ENCODE results near the gene ROR2. TPM values are rescaled to one million over a fixed set of nuclear protein-coding genes. Genes with fewer than 3 reads are reported as not detected.

ROR2 gene
- total and polyA plus RNA-seq, 8 donors = 3.0 to 21.4 (median 9.8) TPM

GRCh38 chr9:91564081-91564670, 385.9 kb downstream of the ROR2 start:
- no peak for DNase-seq
- H3K4me3 ChIP-seq = no peak overlapping the region

DNA sequence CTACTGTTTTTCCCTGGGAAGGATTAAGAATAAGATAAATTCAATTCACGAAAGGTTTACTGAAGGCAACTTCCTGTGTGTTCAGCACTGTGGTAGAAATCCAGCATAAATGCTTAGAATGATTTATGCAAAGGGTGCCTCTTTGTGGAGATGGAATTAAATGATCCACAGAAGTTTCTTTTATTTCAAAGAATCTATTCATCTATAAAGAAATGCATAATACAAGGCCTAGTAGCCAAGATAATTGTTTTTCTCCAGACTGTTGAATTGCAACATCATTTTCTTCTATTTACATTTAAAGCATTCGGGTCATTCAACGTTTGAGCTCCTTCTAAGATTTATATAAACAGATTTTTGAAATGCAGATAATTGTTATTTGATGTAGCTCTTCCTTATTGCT, 387.6 kb downstream of the ROR2 start:
- intact Hi-C loops (cut with DNase I; ENCODE audit: low total_unique reads) = no loop called here
- DNase-seq = no peak
- Histone ChIP-seq H3K27me3 (no peaks in the 10 kb centered on the region), H3K27ac (no peak overlapping the region), H3K36me3 (no peaks in the 10 kb centered on the region), H3K4me1 (no peaks in the 10 kb centered on the region), H3K9me3 (no peaks in the 10 kb centered on the region), H3K4me3 (no peak overlapping the region)
- TF ChIP-seq POLR2AphosphoS5 (IDR thresholded peaks at IDR 0.05) (no peak), CTCF (IDR thresholded peaks at IDR 0.05) (no peak), EP300 (IDR thresholded peaks at IDR 0.05) (no peak)
- WGBS, 5 donors = 38 to 56% (median 44%) methylated on average over 3 of the region's 3 CpGs

More at GRCh38 chr9:91564081-91564670, 385.9 kb downstream of the ROR2 start:
- TF ChIP-seq POLR2AphosphoS5 (IDR thresholded peaks at IDR 0.05) = no peak
- TF ChIP-seq EP300 (IDR thresholded peaks at IDR 0.05) = no peak
- TF ChIP-seq CTCF (IDR thresholded peaks at IDR 0.05) = no peak
- TF ChIP-seq POLR2A (IDR thresholded peaks at IDR 0.05) = no peak
- H3K9me3 ChIP-seq = no peaks in the 10 kb centered on the region
- WGBS, 5 donors = 54 to 80% (median 75%) methylated on average over 3 of the region's 3 CpGs
- H3K4me1 ChIP-seq = no peaks in the 10 kb centered on the region
- intact Hi-C loops (cut with DNase I; ENCODE audit: low total_unique reads) = no loop called here
- H3K27ac ChIP-seq = no peak overlapping the region
- H3K27me3 ChIP-seq = no peaks in the 10 kb centered on the region
- H3K36me3 ChIP-seq = no peaks in the 10 kb centered on the region

DNA sequence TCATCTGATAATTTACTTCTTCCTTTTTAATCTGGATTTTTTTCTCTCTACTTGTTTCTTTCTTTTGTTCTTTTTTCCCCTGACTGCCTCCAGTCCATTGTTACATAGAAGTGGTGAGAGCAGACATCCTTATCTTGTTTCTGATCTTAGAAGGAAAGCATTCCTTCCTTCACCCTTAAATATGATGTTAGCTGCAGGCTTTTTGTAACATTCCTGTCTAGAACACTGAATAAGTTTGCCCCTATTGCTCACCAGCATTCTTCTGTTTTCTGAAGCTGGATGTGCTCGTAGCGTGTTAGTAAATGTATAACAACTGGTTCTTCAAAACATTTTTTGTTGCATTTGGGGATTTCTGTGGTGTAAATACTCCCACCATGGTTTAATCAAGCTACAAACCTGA, 389.7 kb downstream of the ROR2 start:
- 81 to 91% (median 87%) methylated on average over 2 of the region's 2 CpGs for WGBS, 5 donors
- intact Hi-C loops (cut with DNase I; ENCODE audit: low total_unique reads) = no loop called here

DNA sequence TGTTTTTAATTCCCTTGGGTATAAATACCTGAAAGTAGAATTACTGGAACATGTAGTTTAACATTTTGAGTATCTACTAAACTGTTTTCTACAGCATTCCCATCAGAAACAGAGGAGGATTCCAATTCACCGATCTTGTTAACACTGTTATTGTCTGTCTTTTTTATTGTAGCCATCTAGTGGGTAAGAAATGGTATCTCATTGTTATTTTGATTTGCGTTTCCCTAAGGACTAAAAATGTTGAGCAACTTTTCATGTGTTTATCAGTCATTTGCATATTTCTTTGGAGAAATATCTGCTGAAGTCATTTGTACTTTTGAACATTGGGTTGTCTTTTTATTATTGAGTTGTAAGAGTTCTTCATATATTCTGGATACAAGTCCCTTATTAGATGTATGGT, 391.1 kb downstream of the ROR2 start:
- TF ChIP-seq POLR2AphosphoS5 (IDR thresholded peaks at IDR 0.05) (no peak), EP300 (IDR thresholded peaks at IDR 0.05) (no peak)
- no peaks in the 10 kb centered on the region for H3K36me3 ChIP-seq
- no peak overlapping the region for H3K27ac ChIP-seq
- no peaks in the 10 kb centered on the region for H3K9me3 ChIP-seq
- no peak overlapping the region for H3K4me3 ChIP-seq
- no peaks in the 10 kb centered on the region for H3K27me3 ChIP-seq
- 72 to 83% (median 75%) methylated on average over 2 of the region's 2 CpGs for WGBS, 5 donors
- intact Hi-C loops (cut with DNase I; ENCODE audit: low total_unique reads) = no loop called here
- no peaks in the 10 kb centered on the region for H3K4me1 ChIP-seq
- no peak for DNase-seq

More for the DNA sequence above, 389.7 kb downstream of the ROR2 start:
- H3K36me3 ChIP-seq = no peaks in the 10 kb centered on the region
- no peak overlapping the region for H3K4me3 ChIP-seq
- TF ChIP-seq POLR2A (IDR thresholded peaks at IDR 0.05) = no peak
- TF ChIP-seq EP300 (IDR thresholded peaks at IDR 0.05) = no peak
- TF ChIP-seq POLR2AphosphoS5 (IDR thresholded peaks at IDR 0.05) = no peak
- TF ChIP-seq CTCF (IDR thresholded peaks at IDR 0.05) = no peak
- no peaks in the 10 kb centered on the region for H3K27me3 ChIP-seq
- no peaks in the 10 kb centered on the region for H3K4me1 ChIP-seq
- no peak for DNase-seq
- no peaks in the 10 kb centered on the region for H3K9me3 ChIP-seq
- H3K27ac ChIP-seq = no peak overlapping the region

GRCh38 chr9:91558395-91558794, 391.6 kb downstream of the ROR2 start:
- no peak for TF ChIP-seq CTCF (IDR thresholded peaks at IDR 0.05)
- no peak for TF ChIP-seq POLR2A (IDR thresholded peaks at IDR 0.05)
- TF ChIP-seq POLR2AphosphoS5 (IDR thresholded peaks at IDR 0.05) = no peak
- intact Hi-C loops (cut with DNase I; ENCODE audit: low total_unique reads) = no loop called here
- no peaks in the 10 kb centered on the region for H3K36me3 ChIP-seq
- no peak overlapping the region for H3K4me3 ChIP-seq
- no peak overlapping the region for H3K27ac ChIP-seq
- DNase-seq = no peak
- no peaks in the 10 kb centered on the region for H3K4me1 ChIP-seq
- no peaks in the 10 kb centered on the region for H3K27me3 ChIP-seq
- 84 to 94% (median 91%) methylated on average over 3 of the region's 3 CpGs for WGBS, 5 donors
- no peaks in the 10 kb centered on the region for H3K9me3 ChIP-seq
